IPS-18c (cell line): ENCODE measurements around the gene HOXD10.

Source experiments
- H3K4me3 ChIP-seq: 2 replicates; pipeline ENCODE4 v1.7.0; 2013; ENCODE audit warnings: low read depth, mild to moderate bottlenecking, low read length, moderate library complexity; ENCODE audit not compliant: insufficient read depth
- H3K9me3 ChIP-seq: one replicate; pipeline ENCODE4 v1.6.1; 2013; ENCODE audit warnings: mild to moderate bottlenecking, low read length, moderate library complexity; ENCODE audit not compliant: control insufficient read depth, insufficient read depth

Gene HOXD10

GRCh38 chr2:176100547-176101140, 15.9 kb upstream of the HOXD10 start:
- Histone ChIP-seq H3K9me3 (peaks cover 2% of the 10 kb centered on the region), H3K4me3 (no peak overlapping the region)

GRCh38 chr2:176101216-176101830, 15.3 kb upstream of the HOXD10 start:
- Histone ChIP-seq H3K4me3 (no peak overlapping the region), H3K9me3 (peaks cover 2% of the 10 kb centered on the region)

- Histone ChIP-seq H3K4me3 (no peak overlapping the region), H3K9me3 (peaks cover 2% of the 10 kb centered on the region)
Observed at GRCh38 chr2:176101842-176102241, 14.7 kb upstream of the HOXD10 start.

DNA sequence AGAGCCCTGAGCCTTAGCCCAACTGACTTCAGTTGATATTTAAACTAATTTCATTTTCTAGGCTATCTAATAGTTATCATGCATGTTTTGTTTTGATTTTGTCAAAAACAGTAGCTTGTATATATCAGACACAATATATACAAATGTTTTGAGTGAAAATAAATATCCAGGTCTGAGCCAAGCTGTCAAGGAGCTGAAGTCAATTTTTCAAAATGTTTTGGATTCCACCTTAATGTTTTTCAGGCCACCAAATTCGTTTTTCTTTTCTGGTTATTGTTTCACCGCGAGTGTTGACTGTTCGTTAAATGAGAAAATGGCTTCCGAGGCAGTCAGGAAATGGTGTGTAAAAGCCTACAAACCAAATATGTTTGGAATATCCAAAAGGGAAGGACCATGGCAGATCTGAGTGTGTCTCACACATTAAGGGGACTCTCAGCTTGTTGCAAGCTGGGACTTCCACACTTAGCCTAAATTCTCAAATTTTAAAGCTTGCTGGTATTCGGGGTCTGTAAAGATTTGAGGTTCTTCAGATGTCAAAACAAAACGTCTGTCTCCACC, 14.2 kb upstream of the HOXD10 start:
- H3K9me3 ChIP-seq = peaks cover 2% of the 10 kb centered on the region
- H3K4me3 ChIP-seq = no peak overlapping the region

DNA sequence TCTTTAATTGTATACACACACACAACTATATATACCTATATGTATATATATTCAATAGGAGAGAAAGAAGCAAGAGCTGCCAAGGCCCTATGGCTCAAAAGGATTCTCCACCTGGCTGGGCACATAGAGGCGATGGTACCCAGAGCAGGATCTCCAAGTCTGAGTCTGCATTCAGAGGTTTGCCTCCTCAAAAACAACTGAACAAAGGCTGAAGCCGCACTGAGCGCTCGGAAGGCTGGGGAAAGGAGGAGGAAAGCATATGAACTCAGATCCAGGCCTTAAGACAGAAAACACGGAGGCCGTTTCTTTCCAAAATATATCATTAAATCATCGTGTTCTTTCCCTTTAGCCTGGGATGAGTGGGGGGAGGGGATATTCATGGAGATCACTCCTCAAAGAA, 13.4 kb upstream of the HOXD10 start:
- Histone ChIP-seq H3K9me3 (peaks cover 2% of the 10 kb centered on the region), H3K4me3 (no peak overlapping the region)

GRCh38 chr2:176103742-176104315, 12.7 kb upstream of the HOXD10 start:
- Histone ChIP-seq H3K4me3 (no peak overlapping the region), H3K9me3 (peaks cover 2% of the 10 kb centered on the region)

DNA sequence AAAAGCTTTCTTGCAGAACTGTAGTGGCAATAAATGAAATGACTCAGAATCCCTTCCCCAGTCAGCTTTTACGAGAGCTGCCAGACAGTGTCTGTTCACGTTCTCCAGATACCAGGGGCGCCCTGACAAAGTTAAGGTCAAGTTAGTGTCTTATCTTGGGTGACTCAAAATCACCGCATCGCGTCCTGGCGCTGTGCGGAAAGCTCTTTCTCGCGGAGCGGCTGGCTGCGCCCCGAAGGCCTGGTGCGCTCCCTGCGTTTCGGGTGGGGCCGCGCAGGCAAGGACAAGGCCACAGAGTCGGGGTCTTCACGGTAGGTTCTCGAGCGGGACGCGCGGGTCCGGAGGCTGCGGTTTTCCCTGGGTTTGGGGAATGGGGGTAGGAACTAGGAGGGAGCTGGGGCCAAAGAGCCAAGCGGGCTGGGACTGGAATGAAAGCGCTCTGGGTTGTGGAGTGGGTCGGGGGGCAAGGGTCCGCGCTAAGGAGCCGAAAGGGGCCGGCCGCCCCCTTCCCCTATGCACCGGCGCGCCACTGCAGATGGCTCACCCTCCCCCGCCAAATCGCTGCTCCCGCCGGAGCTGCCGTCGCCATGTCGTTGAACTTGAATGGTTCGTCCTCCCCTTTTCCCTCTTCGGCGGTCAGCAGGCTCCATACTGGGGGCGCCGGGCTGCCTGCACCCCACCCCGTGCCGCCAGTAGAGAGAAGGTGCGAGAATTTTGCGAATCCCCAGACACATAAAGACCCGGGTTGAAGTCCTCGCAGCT, 12.1 kb upstream of the HOXD10 start:
- Histone ChIP-seq H3K9me3 (peaks cover 2% of the 10 kb centered on the region), H3K4me3 (0 out of 2 replicates have a peak overlapping the region, but pooled peaks have one; percentile 15)

- Histone ChIP-seq H3K9me3 (no peaks in the 10 kb centered on the region), H3K4me3 (0 out of 2 replicates have a peak overlapping the region, but pooled peaks have one; percentile 15)
Observed at GRCh38 chr2:176105078-176105729, 11.4 kb upstream of the HOXD10 start.

- no peak overlapping the region; the same call in 1 of the 2 replicates for H3K4me3 ChIP-seq
Observed at GRCh38 chr2:176105730-176106580, 10.6 kb upstream of the HOXD10 start.

GRCh38 chr2:176106581-176107539, 9.7 kb upstream of the HOXD10 start, which contains the start of gene HOXD11:
Gene HOXD11 (plus strand): TSS chr2:176107280. CDS start chr2:176107356, 76 bp downstream.
- Histone ChIP-seq H3K4me3 (peak within 1 kb of the TSS; percentile 28), H3K9me3 (no peaks in the 10 kb centered on the region)

More at GRCh38 chr2:176105730-176106580, 10.6 kb upstream of the HOXD10 start:
- no peaks in the 10 kb centered on the region for H3K9me3 ChIP-seq

DNA sequence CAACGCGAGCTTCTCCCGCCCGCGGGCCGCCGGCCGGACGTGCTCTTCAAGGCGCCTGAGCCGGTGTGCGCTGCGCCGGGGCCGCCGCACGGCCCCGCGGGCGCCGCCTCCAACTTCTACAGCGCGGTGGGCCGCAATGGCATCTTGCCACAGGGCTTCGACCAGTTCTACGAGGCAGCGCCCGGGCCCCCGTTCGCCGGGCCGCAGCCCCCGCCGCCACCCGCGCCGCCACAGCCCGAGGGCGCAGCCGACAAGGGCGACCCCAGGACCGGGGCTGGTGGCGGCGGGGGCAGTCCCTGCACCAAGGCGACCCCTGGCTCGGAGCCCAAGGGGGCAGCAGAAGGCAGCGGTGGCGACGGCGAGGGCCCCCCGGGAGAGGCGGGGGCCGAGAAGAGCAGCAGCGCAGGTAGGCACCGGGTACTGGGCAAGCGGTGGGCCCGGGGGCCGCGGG, 8.8 kb upstream of the HOXD10 start:
- Histone ChIP-seq H3K9me3 (no peaks in the 10 kb centered on the region), H3K4me3 (no peak overlapping the region)

GRCh38 chr2:176109192-176109901, 7.2 kb upstream of the HOXD10 start:
- Histone ChIP-seq H3K9me3 (no peaks in the 10 kb centered on the region), H3K4me3 (no peak overlapping the region)

DNA sequence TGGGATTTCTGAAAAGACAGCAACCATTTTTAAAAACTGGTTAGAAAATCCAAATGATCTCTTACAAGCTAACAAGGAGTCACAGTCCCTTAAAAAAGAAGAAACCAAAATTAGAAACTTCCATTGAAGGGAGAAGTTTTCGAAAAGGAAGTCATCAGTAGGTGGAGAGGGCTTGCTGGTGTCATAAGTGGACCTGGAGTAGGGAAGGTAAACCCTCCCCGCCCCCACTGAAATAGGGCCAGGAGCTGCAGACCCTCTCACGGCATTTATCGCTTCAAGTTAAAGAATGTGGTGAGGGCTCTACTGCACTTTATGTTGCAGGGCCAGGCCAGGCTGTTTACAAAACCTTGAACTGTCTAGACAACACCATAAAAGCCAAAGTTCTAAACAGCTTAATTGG, 6.6 kb upstream of the HOXD10 start:
- Histone ChIP-seq H3K9me3 (no peaks in the 10 kb centered on the region), H3K4me3 (no peak overlapping the region)

- H3K9me3 ChIP-seq = no peaks in the 10 kb centered on the region
- no peak overlapping the region for H3K4me3 ChIP-seq
Observed at GRCh38 chr2:176110415-176111308, 5.9 kb upstream of the HOXD10 start.
